Natural killer cell (primary cell): ENCODE results near the gene VAV3. TPM values are rescaled to one million over a fixed set of nuclear protein-coding genes. Genes with fewer than 3 reads are reported as not detected.

ENCODE experiments used
- ATAC-seq, 3 donors: fragments of 150-1000 bp in 2 of 3; fragments of 200-7000 bp in 1 of 3; cut with Tn5 transposase; 1 replicate in 1 of 3; 2 replicates in 2 of 3; pipeline ENCODE4 v1.10.0; 2021; ENCODE audit warnings: mild to moderate bottlenecking in 2 of 3, moderate library complexity in 2 of 3
- DNase-seq, 2 donors: peaks; one replicate each; pipeline versions ENCODE4 v3.0.0 to v3.0.0-alpha.2; 2013 to 2021; ENCODE audit warnings: mixed read lengths in 1 of 2
- H3K27ac ChIP-seq: one replicate; pipeline ENCODE4 v1.5.1; 2013; ENCODE audit warnings: mild to moderate bottlenecking, low read length
- H3K27me3 ChIP-seq: one replicate; pipeline ENCODE4 v1.6.1; 2013; ENCODE audit warnings: low read length; ENCODE audit not compliant: control insufficient read depth, insufficient read depth
- H3K36me3 ChIP-seq: one replicate; pipeline ENCODE4 v1.6.1; 2013; ENCODE audit warnings: low read length; ENCODE audit not compliant: control insufficient read depth, insufficient read depth
- H3K4me1 ChIP-seq: one replicate; pipeline ENCODE4 v1.6.1; 2013; ENCODE audit warnings: low read length; ENCODE audit not compliant: control insufficient read depth, insufficient read depth
- H3K4me3 ChIP-seq: one replicate; pipeline ENCODE4 v1.5.1; 2013; ENCODE audit warnings: low read length
- H3K9me3 ChIP-seq: one replicate; pipeline ENCODE4 v1.6.1; 2013; ENCODE audit warnings: low read length; ENCODE audit not compliant: control insufficient read depth, insufficient read depth
- H3K27ac Mint-ChIP-seq, 2 donors: one replicate each; pipeline ENCODE4 v1.8.0; 2022; ENCODE audit warnings: mild to moderate bottlenecking in 2 of 2, mixed read lengths in 2 of 2, moderate library complexity in 1 of 2
- H3K27me3 Mint-ChIP-seq, 2 donors: one replicate each; pipeline ENCODE4 v1.8.0; 2022; ENCODE audit warnings: low read depth in 2 of 2, mixed read lengths in 2 of 2
- H3K36me3 Mint-ChIP-seq: one replicate; pipeline ENCODE4 v1.8.0; 2022; ENCODE audit warnings: mixed read lengths
- H3K4me1 Mint-ChIP-seq, 2 donors: one replicate each; pipeline ENCODE4 v1.8.0; 2022; ENCODE audit warnings: mixed read lengths in 2 of 2
- H3K4me3 Mint-ChIP-seq: one replicate; pipeline ENCODE4 v1.8.0; 2022; ENCODE audit warnings: mild to moderate bottlenecking, moderate library complexity, mixed read lengths
- H3K9me3 Mint-ChIP-seq, 2 donors: one replicate each; pipeline ENCODE4 v1.8.0; 2022; ENCODE audit warnings: mixed read lengths in 2 of 2
- CTCF ChIP-seq: fragments of 200-600 bp; IDR thresholded peaks from one replicate; pipeline ENCODE4 v1.8.0; 2022; ENCODE audit warnings: antibody characterized with exemption
- WGBS: methylation state at CpG from one replicate; pipeline ENCODE4 v1.1.7; 2013; ENCODE audit warnings: missing lambda C conversion rate; ENCODE audit not compliant: insufficient coverage; 5-methylcytosine and 5-hydroxymethylcytosine counted together
- intact Hi-C: fragments of 100-400 bp; cut with micrococcal nuclease; formaldehyde crosslinking; loops from one replicate; pipeline ENCODE4 v1.14.2; 2022
- total RNA-seq, 4 donors: library from RNA; stranded (reverse); fragments of 120-200 nt in 1 of 4; gene quantifications; one replicate each; pipeline versions ENCODE4 v1.2.3 to v1.2.4, GENCODE V29; 2013 to 2022

VAV3 gene
- total RNA-seq, 3 donors from 2014 or later (not counting 1 experiment from before 2014, with no cell fraction given): 95.8 to 101 (median 96.6) TPM

GRCh38 chr1:107625405-107626029 is 339.5 kb downstream of the VAV3 start:
- Histone ChIP-seq H3K36me3 (peaks cover 4% of the 10 kb centered on the region), H3K27me3 (no peaks in the 10 kb centered on the region), H3K27ac (no peak overlapping the region), H3K4me3 (no peak overlapping the region), H3K4me1 (no peaks in the 10 kb centered on the region), H3K9me3 (no peaks in the 10 kb centered on the region)
- DNase-seq (no peak), ATAC-seq (no peak)
- no peak overlapping the region for H3K27ac Mint-ChIP-seq
- no peaks in the 10 kb centered on the region for H3K9me3 Mint-ChIP-seq
- no peaks in the 10 kb centered on the region for H3K36me3 Mint-ChIP-seq
- intact Hi-C loops: no loop called here
- no peak for TF ChIP-seq CTCF
- H3K27me3 Mint-ChIP-seq: no peaks in the 10 kb centered on the region
- 100% methylated on average over 2 of the region's 4 CpGs for WGBS
- H3K4me3 Mint-ChIP-seq: no peak overlapping the region
- H3K4me1 Mint-ChIP-seq: peaks cover 36 to 48% of the 10 kb centered on the region in 2 donors

DNA sequence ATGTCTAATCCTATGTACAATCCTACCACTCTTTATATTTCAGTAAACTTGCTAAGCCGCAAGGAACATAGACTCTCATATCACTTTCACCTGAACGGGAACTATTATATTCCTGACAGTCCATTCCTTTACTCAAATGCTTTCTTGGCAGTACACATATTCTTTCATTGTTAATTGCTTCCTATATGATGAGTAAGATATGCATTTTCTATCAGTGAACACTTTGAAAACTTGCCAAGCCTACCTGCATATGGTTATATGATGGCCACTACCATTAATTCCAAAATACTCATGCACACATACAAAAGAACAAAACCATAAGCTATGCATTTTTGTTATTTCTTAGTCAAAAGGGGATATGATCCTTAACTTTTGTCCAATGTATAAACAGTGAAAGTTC is 341.5 kb downstream of the VAV3 start:
- no peaks in the 10 kb centered on the region for H3K9me3 ChIP-seq
- DNase-seq (no peak), ATAC-seq (no peak)
- no peak overlapping the region for H3K27ac ChIP-seq
- no peak overlapping the region for H3K27ac Mint-ChIP-seq
- H3K4me3 ChIP-seq: no peak overlapping the region
- H3K36me3 Mint-ChIP-seq: no peaks in the 10 kb centered on the region
- no peak overlapping the region for H3K4me3 Mint-ChIP-seq
- 100% methylated on average over 2 of the region's 2 CpGs for WGBS
- H3K36me3 ChIP-seq: peaks cover 4% of the 10 kb centered on the region
- peaks cover 34 to 47% of the 10 kb centered on the region in 2 donors for H3K4me1 Mint-ChIP-seq
- intact Hi-C loops: no loop called here
- H3K27me3 Mint-ChIP-seq: no peaks in the 10 kb centered on the region
- H3K27me3 ChIP-seq: no peaks in the 10 kb centered on the region
- no peaks in the 10 kb centered on the region for H3K9me3 Mint-ChIP-seq
- TF ChIP-seq CTCF: no peak
- no peaks in the 10 kb centered on the region for H3K4me1 ChIP-seq

GRCh38 chr1:107622966-107623365 is 342.0 kb downstream of the VAV3 start:
- DNase-seq (no peak), ATAC-seq (no peak)
- Mint-ChIP-seq H3K4me1 (peaks cover 34 to 52% of the 10 kb centered on the region in 2 donors), H3K27ac (no peak overlapping the region), H3K36me3 (no peaks in the 10 kb centered on the region), H3K27me3 (no peaks in the 10 kb centered on the region), H3K4me3 (no peak overlapping the region), H3K9me3 (no peaks in the 10 kb centered on the region)
- Histone ChIP-seq H3K4me3 (no peak overlapping the region), H3K27me3 (no peaks in the 10 kb centered on the region), H3K9me3 (no peaks in the 10 kb centered on the region), H3K27ac (no peak overlapping the region), H3K4me1 (peaks cover under 1% of the 10 kb centered on the region), H3K36me3 (peaks cover 5% of the 10 kb centered on the region)
- intact Hi-C loops: no loop called here
- no peak for TF ChIP-seq CTCF
- no CpG with 5 or more reads among the region's 1 CpG for WGBS

- H3K4me3 ChIP-seq: no peak overlapping the region
- Mint-ChIP-seq H3K27ac (no peak overlapping the region), H3K4me3 (no peak overlapping the region), H3K36me3 (no peaks in the 10 kb centered on the region), H3K4me1 (peaks cover 34 to 56% of the 10 kb centered on the region in 2 donors), H3K27me3 (no peaks in the 10 kb centered on the region), H3K9me3 (no peaks in the 10 kb centered on the region)
- WGBS: 92% methylated on average over 3 of the region's 4 CpGs
- no peak for TF ChIP-seq CTCF
- peaks cover 3% of the 10 kb centered on the region for H3K4me1 ChIP-seq
- no peak overlapping the region for H3K27ac ChIP-seq
- no peaks in the 10 kb centered on the region for H3K27me3 ChIP-seq
- intact Hi-C loops: no loop called here
- ATAC-seq (no peak), DNase-seq (no peak)
- peaks cover 8% of the 10 kb centered on the region for H3K36me3 ChIP-seq
- no peaks in the 10 kb centered on the region for H3K9me3 ChIP-seq
These were observed 342.4 kb downstream of the VAV3 start for GRCh38 chr1:107622535-107622934.
